IPS-11a (cell line): Measurements from ENCODE around the gene ZBED1.
A peak's percentile ranks its signal among the peaks of the same experiment; 100 is the strongest.
"Not testable (repeated sequence)": the region's sequence is repeated elsewhere in the genome, so short reads cannot be mapped to it uniquely, and the experiment has no call there.

Experiments
- H3K4me3 ChIP-seq: one replicate; pipeline ENCODE4 v1.5.1; 2013; ENCODE audit warnings: low read depth, low read length, control low read depth

The ZBED1 gene

DNA sequence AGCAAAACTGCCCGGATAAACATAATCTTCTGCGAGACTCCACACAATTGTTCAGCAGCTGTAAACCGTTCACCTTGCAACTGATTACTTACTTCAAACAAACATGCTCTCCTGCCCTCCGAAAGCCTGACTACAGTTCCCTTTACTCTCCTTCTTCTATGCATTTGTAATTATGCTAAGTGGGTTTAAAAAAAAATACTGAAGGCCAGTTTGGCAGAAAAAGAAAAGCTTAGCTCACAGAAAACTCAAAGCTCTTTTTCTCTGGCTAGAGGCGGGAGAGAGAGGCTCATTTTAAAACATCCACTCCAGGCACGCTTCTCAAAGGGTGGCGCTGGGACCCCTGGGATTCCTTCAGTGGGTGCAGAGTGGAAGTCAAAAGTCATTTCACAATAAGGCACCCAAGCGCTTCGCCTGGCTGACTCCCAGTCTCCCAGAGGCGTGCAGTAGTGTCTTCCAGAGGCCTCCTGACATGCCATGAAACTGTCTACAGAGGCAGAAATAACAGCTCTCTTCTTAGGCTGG is 1.9 kb downstream of the ZBED1 start:
- H3K4me3 ChIP-seq = peak overlapping the region; percentile 75

DNA sequence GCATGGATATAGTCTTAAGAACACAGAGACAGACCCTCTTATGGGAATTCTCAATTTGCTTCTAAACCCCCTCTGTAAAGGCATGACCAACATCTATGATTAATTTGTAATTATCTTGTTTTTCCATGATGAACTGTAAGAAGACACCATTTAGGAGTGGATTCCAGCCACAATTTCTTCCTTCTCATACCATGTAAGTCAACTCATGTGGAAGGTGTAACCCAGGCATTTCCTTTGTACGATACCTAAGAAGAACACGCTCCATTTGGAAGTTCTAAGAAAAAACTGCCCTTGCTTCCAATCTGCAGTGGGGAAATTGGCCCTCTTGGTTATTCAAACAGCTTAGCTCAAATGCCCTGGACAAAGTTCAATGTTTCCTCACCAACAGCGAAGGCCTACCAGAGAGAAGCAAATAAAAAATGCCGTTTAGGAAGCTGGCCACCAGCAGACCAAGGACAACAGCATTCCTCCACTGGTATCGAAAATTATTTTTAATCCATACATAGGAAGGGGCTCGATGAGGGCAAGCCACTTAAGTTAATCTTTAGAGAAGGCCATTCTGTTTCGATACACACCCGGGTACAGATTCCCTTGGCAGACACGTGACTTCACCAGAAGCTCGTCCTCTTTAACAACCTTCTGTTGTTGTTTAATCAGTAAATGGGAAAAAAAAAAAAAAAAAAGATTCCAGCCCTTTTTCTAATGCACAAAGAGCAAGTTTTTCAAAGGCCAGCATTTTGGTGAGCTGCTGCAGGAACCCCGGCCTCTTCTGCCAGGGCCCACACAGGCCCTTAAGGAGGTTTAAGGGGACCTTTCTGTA is 2.6 kb downstream of the ZBED1 start:
- H3K4me3 ChIP-seq = peak overlapping the region; percentile 17

DNA sequence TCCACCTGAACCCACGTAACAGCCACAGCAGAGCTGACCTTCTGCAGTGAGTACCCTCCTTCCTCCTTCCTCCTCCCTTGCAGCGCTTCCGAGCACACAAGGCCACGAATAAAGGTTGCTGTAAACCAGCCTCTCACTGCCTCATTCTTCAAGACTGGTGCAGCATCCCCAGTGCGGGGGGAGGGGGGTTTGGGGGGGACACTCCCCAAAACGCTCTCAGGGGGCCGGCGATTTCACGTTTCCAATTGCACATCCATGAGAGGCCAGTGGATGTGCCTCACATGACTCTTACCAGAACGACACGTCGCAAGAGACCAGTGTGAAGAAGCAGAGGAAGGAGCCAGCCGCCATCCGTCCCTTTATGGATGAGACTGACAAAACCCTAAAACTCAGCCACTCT is 5.2 kb downstream of the ZBED1 start:
- H3K4me3 ChIP-seq = no peak overlapping the region

DNA sequence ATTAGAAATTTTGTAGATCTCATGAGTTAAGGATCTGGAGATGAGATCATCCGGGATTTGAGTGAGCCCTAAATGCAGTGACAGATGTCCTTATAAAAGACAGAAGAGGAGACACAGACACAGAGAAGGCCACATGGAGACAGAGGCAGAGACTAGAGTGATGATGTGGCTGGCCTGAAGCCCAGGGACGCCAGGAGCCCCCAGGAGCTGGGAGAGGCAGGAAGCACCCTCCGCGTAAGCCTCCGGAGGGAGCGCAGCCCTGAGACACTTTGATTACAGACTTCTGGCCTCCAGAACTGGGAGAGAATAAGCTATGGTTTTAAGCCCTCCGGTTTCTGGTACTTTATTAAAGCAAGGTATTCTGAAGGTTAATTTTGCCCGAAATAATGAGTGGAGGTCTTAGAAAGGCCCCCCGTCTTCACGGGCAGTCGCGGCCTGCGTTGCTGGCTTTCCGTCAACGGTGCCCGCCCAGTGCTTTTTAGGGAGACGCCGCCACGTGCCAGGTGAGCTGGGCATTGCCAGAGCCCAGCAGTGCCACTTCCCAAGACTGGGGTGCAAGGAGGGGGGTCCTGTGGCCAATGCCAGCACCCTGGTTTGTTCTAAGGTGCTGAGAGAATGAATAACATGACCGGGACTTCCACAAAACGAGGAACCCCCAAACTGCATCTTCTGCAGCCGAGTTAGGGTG is 8.1 kb downstream of the ZBED1 start:
- H3K4me3 ChIP-seq = no peak overlapping the region

DNA sequence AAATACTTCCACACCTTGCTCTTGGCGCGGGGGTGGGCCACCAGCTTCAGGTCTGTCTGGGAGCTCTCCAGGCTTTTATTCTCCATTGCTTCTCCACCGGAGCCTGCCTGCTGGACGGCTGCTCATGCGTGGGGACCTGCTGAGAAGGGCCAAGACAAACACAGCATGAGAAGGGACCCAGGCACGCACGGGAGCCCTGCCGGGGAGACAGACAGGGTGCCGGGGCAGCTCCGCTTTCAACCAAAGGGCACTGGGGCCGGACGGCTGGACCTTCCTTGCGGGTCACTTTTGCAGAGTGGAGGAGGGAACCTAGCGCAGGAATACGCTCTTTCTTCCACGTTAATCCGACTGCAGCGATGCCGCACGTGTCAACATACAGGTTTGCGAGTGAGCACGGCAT is 10.1 kb downstream of the ZBED1 start:
- H3K4me3 ChIP-seq = no peak overlapping the region

DNA sequence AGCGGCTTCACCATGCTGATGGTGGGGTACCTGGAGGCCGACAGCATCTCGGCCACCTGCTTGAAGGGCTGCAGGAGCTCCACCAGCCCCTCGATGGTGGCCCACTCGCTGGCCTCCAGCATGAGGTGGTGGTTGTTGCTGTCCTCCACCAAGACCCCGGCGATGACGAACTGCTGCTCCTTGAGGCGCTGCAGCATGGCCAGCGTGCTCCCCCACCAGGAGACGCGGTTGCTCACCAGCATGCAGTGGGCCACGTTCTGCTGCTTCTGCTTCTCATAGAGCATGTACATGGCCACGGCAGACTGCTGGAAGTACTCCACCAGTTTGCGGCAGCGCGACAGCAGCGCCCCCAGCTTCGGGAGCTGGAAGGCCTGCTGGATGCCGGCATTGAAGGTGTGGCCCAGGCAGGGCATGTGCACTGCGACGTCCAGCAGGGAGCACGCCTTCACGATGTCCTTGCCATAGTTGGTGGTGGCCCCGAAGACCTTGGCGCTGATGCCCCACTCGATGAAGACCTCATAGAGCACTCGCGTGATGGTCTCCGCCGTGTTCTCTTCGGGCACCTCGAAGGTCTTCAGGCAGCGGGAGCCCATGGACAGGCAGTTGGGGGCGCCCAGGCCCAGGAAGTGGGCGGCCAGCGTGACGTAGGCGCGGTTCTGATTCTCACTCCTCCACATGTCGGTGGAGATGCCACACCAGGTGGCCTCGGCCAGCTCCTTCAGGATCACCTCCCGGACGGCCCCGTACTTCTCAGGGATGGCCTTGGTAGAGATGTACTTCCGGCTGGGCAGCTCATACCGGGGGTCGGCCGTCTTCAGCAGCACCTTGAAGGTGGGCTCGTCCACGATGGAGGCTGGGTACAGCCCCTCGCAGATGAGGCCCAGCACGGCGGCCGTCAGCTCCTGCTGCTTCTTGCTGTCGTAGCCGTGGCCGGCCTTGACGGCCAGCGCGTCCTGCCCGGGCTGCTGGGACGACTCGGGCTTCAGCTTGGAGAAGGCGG is 11.0 kb downstream of the ZBED1 start:
- H3K4me3 ChIP-seq = no peak overlapping the region

DNA sequence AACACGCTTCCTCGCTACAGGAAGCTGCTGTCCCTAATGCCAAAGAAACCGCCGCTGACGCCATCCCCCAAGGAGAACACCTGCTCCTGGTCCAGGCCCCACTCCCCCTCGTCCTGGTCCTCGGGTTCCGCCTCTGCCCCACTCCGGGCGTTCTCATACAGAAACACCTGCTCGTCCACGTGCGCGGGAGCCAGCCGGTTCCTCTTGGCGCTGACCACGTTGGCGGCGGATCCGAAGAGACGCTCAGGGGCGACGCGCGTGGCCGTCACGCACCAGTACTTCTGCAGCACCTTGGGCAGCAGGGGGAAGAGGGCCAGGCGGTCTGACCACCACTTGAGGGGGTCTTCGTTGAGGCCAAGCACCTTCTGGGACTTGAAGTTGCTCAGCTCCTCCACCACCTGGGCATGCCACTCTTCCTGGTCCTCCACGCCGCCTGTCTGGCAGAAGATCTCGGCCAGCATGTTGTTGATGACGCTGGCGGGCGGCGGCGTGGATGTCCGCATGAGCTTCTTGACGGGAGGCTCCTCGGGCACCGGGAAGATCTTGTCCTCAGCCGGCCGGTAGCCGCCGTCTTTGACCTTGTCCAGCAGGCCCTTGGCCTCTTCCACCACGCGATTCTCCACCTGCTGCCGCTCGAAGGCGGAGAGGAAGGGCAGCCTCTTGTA is 12.0 kb downstream of the ZBED1 start:
- H3K4me3 ChIP-seq = no peak overlapping the region

DNA sequence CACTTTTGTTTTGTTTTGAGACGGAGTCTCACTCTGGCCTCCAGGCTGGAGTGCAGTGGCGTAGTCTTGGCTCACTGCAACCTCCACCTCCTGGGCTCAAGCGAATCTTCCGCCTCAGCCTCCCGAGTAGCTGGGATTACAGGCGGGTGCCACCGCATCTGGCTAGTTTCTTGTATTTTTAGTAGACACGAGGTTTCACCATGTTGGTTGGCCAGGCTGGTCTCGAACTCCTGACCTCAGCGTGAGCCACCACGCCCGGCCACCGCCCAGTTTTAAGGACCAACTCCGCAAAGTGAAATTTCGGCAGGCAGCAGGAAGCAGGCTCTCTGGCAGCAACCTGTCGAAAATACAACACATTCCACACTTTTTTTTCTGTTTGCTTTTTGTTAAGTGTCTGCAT is 13.4 kb downstream of the ZBED1 start:
- no peak overlapping the region for H3K4me3 ChIP-seq

DNA sequence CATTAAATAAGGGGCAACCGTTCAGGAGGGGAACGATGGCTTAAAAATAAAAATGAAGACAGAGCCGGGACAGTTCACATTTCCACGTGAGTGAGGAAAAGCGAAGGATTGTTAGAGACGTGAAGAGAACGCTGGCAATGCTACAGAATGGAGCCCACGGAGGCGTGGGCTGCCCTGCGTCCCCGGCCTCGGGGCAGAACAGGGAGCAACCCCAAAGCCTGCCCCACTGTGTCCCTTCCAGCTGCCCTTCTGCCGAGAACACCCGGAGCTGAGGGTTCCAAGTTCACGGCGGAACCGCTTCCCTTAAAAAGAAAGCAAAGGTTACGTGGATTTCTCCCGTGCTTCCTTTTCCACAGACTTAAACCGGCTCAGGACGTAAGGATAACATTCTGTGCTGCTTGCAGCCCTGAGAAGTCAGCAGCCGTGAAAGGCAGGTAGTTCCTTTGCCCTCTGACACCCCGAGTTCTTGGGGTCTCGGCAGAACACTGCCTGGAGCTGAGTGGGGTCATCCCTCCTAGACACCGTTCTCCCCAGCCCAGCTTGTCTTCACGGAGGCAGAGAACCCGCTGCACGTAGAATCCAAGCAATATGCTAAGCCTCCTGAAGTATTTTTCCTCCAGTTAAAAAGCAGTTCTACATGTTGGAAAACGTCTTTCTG is 14.2 kb downstream of the ZBED1 start:
- H3K4me3 ChIP-seq = no peak overlapping the region

DNA sequence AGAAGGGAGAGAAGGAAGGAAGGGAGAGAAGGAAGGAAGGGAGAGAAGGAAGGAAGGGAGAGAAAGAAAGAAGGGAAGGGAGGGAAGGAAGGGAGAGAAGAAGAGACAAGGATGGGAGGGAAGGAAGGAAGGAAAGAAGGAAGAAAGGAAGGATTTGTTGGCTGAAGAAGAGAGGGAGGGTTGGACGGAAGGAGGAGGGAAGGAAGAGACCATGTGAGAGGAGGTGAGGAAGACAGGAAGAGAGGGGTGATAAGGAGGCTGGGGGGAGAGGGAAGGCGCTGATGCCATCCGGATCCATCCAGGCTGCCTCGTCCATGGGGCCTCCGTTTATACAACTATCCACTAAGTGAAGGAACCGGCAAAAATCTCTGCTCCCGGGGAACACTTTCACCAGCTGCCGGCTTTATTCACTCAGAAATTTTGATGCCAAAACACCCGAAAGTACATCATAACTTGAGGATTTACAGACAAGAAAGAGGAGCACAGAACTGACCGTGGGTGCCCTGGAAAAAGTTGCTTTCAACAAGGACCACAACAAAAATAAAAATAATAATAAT is 14.9 kb downstream of the ZBED1 start:
- no peak overlapping the region for H3K4me3 ChIP-seq

DNA sequence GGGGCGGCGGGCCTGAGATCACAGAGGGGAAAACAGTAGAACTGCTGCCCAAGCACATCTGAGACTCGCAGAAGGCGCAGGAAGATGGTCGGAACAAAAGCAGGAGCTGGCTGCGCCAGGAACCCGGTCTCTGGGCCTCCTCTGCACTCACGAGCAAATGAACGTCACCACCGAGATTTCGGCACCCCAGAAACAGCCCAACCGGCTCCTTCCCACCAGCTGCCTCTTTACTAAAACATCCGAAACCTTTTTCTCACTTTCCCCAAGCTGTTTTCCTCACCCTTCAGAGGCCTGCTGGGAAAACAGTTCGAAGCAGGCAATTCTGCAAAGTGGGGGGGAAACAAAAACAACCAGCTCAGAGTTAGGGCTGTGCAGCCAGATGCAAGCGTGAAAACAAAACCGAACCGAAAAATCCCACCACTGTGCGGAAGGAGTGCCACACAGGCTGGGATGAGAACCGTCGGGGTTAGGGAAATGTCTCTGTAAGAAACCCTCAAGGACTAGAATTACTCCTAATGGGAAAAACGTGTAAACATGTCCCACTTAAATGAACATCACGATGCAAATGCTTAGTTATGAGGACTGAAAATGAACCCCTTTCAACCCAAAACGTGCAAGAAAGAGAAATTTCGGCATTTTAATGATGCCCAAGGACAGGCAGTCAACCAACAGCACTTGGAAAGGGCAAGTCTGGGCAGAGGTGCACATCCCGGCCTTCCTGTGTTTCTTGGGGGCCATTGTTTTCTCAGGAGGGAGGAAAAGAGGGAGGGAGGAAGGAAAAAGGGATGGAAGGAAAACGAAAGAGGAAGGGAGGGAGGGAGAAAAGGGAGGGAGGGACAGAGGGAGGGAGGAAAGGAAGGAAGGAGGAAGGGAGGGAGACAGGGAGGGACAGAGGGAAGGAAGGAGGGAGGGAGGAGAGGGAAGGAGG is 15.8 kb downstream of the ZBED1 start:
- no peak overlapping the region for H3K4me3 ChIP-seq

DNA sequence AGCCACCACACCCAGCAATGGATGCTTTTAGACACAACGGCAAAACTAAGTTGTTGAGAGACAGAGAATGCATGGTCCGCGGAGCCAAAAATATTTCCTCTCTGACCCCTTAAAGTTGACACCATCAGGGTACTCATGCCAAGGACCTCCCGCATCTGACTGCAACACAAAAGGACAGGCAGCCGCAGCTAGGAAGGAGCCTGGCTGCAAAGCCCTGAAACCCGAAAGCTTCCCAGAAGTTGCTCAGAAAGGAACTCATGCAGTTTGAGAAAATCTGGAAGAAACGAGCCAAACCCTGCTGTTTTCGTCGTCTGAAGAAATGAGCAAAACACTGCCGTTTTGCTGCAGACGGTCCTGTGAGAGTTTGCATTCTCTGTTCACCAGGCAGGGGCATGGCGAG is 16.5 kb downstream of the ZBED1 start:
- H3K4me3 ChIP-seq = no peak overlapping the region

DNA sequence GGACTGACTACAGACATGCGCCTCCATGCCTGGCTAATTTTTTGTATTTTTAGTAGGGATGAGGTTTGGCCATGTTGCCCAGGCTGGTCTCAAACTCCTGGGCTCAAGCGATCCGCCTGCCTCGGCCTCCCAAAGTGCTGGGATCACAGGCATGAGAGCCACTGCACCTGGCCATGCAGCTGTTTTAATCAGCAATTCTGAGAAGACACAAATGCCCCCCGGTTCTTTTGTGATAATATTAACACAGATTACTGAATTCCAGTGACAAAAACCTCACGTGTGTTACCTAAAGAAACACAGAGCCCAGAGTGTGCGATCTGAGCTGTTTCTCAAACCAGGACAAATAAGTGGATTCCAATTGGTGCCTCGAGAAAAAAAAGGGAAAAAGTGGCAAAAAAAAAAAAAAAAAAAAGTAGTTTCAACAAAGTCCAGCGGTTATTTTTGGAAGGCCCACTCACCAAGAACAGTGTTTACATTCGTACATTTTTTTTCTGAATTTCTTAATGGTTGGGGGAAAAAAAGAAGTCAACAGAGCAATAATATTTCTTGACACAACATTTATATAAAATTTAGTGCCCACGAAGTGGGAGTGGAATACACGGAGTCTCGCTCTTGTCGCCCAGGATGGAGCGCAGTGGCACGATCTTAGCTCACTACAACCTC is 17.2 kb downstream of the ZBED1 start:
- no peak overlapping the region for H3K4me3 ChIP-seq

DNA sequence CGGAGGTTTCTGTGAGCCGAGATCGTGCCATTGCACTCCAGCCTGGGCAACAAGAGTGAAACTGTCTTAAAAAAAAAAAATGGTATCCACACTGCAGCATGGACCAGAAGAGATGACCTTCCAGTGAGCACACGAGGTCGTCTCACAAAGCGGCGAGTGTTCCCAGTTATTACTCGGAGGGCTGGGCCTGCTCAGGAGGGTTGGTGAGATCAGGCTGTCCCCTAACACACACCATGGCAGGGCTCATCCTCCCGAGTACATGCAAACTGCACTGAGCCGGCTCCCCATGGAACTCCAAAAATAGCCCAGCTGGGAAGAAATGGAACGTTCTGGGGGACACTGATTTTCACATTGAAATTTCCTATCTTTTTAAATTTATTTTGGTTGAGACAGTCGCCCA is 19.2 kb downstream of the ZBED1 start:
- not testable (repeated sequence) for H3K4me3 ChIP-seq

DNA sequence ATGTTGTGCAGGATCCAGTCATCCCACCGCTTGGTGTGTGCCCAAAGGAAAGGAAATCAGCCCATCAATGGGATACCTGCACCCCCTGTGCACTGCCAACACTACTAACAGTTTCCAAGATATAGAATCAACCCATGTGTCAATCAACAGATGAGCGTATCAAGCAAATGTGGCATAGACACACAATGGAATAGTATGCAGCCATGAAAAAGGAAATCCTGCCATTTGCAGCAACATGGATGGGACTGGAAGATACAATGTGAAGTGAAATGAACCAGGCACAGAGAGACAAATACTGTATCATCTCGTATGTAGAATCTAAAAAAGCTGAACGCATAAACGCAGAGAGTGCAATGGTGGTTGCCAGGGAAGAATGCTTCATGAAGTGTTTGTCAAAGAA is 20.8 kb downstream of the ZBED1 start:
- H3K4me3 ChIP-seq = not testable (repeated sequence)

DNA sequence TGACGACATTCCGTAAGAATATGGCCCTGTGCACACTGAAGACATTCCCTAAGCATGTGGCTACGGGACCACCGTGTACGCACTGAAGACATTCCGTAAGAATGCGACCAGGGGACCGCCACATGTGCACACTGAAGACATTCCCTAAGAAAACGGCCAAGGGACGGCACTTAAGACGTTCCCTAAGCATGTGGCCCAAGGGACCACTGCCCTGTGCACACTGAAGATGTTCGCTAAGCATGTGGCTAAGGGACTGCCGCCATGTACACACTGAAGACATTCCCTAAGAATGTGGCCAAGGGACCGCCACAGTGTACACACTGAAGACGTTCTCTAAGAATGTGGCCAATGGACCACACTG is 21.4 kb downstream of the ZBED1 start:
- no peak overlapping the region for H3K4me3 ChIP-seq

DNA sequence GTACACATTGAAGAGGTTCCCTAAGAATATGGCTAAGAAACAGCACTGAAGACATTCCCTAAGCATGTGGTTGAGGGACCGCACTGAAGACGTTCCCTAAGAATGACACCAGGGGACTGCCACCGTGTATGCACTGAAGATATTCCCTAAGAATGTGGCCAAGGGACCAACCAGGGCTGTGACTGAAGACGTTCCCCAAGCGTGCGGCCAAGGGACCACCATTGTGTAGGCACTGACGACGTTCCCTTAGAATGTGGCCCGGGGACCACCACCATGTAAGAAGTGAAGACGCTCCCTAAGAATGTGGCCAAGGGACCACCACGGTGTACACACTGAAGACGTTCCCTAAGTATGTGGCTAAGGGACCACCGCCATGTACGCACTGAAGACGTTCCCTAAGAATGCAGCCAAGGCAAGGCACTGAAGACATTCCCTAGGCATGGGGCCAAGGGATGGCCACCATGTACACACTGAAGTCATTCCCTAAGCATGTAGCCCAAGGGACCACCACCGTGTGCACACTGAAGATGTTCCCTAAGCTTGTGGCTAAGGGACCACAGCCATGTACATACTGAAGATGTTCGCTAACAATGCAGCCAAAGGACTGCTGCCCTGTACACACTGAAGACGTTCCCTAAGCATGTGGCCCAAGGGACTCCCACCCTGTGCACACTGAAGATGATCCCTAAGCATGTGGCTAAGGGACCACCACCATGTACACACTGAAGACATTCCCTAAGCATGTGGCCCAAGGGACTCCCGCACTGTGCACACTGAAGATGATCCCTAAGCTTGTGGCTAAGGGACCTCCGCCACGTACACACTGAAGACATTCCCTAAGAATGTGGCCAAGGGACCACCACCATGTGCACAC is 22.0 kb downstream of the ZBED1 start:
- H3K4me3 ChIP-seq = no peak overlapping the region
